ENCODE results near the gene MIF4GD. TPM values are rescaled to one million over a fixed set of nuclear protein-coding genes. Genes with fewer than 3 reads are reported as not detected.

Gene MIF4GD
- total RNA-seq, 6 experiments from 2014 or later = 7.3 to 21.9 (median 8.2) TPM

DNA sequence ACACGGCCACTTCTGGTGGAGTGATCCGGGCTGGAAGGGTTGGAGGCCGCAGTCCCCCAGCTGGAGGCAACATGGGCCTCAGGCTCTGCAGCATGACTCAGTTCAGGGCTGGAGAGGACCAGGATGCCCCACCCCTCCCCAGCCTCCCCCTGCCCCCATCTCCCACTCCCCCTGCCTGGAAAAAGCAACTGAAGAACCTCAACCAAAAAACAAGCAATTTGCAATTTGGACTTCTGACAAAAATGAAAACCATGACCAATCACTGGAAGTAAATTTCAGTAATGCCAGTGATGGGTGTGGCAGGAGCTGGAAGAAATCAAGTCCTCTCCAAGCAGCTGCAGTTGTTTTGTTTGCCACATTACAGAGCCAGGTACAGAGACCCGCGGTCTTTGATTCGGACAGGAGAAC, 6.6 kb upstream of the MIF4GD start:
- WGBS (ENCODE audit: insufficient coverage, low coverage, low lambda C conversion rate, missing lambda C conversion rate) = 89% methylated on average over 6 of the region's 6 CpGs

GRCh38 chr17:75273977-75274708, 3.1 kb upstream of the MIF4GD start:
- ATAC-seq (no peak), DNase-seq (no peak)
- Histone ChIP-seq H3K4me1 (peaks cover 0 to 15% (median 6%) of the 10 kb centered on the region in 4 donors), H3K4me3 (no peak overlapping the region), H3K27me3 (no peaks in the 10 kb centered on the region), H3K36me3 (peaks cover 0 to 7% (median 0%) of the 10 kb centered on the region in 4 donors), H3K27ac (no peak overlapping the region), H3K9me3 (no peaks in the 10 kb centered on the region)
- intact Hi-C loops (cut with DNase I) = loop anchor here in 1 of 2 donors (10.0 kb wide), 1 partner anchor 141 kb away; no protein-coding TSS in a partner anchor
- TF ChIP-seq POLR2A (IDR thresholded peaks at IDR 0.05) = no peak
- TF ChIP-seq, protein P1, sequence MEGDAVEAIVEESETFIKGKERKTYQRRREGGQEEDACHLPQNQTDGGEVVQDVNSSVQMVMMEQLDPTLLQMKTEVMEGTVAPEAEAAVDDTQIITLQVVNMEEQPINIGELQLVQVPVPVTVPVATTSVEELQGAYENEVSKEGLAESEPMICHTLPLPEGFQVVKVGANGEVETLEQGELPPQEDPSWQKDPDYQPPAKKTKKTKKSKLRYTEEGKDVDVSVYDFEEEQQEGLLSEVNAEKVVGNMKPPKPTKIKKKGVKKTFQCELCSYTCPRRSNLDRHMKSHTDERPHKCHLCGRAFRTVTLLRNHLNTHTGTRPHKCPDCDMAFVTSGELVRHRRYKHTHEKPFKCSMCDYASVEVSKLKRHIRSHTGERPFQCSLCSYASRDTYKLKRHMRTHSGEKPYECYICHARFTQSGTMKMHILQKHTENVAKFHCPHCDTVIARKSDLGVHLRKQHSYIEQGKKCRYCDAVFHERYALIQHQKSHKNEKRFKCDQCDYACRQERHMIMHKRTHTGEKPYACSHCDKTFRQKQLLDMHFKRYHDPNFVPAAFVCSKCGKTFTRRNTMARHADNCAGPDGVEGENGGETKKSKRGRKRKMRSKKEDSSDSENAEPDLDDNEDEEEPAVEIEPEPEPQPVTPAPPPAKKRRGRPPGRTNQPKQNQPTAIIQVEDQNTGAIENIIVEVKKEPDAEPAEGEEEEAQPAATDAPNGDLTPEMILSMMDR (IDR thresholded peaks at IDR 0.05) = no peak
- WGBS (ENCODE audit: insufficient coverage, low coverage, low lambda C conversion rate, missing lambda C conversion rate) = 71% methylated on average over 7 of the region's 7 CpGs

More for the DNA sequence above, 6.6 kb upstream of the MIF4GD start:
- no peak for ATAC-seq
- Histone ChIP-seq H3K27ac (no peak overlapping the region), H3K9me3 (no peaks in the 10 kb centered on the region), H3K4me3 (no peak overlapping the region), H3K4me1 (no peaks in the 10 kb centered on the region), H3K27me3 (no peaks in the 10 kb centered on the region), H3K36me3 (peaks cover 0 to 7% (median 0%) of the 10 kb centered on the region in 4 donors)
- TF ChIP-seq, protein P1 (IDR thresholded peaks at IDR 0.05) = no peak
- TF ChIP-seq POLR2A (IDR thresholded peaks at IDR 0.05) = no peak
- intact Hi-C loops (cut with DNase I) = loop anchor here in 1 of 2 donors (10.0 kb wide), 1 partner anchor 137 kb away; no protein-coding TSS in a partner anchor
- DNase-seq = no peak

DNA sequence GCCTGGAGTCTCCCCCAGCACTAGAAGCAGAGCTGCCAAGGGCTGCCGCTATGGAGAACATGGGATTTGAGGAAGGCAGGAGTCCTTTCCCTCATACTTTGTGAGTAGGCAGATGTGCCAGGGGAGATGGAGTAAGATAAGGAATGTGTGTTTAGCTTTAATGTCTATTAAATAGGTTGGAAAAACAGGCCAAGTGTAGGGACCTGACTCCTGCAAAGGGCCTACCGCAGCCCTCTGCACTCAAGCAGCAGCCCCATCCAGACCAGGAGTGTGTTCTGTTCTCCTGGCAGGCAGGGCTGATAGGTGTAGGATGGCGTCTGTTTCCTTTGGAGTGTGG, 1.8 kb upstream of the MIF4GD start:
- ATAC-seq (no peak), DNase-seq (no peak)
- no peaks in the 10 kb centered on the region for H3K9me3 ChIP-seq
- H3K27me3 ChIP-seq = no peaks in the 10 kb centered on the region
- peaks cover 0 to 3% (median 0%) of the 10 kb centered on the region in 4 donors for H3K36me3 ChIP-seq
- H3K27ac ChIP-seq = no peak overlapping the region
- intact Hi-C loops (cut with DNase I) = loop anchor here in 1 of 2 donors (10.0 kb wide), 1 partner anchor 142 kb away; no protein-coding TSS in a partner anchor
- TF ChIP-seq, protein P1 (IDR thresholded peaks at IDR 0.05) = no peak
- no peak for TF ChIP-seq POLR2A (IDR thresholded peaks at IDR 0.05)
- peaks cover 0 to 15% (median 6%) of the 10 kb centered on the region in 4 donors for H3K4me1 ChIP-seq
- WGBS (ENCODE audit: insufficient coverage, low coverage, low lambda C conversion rate, missing lambda C conversion rate) = 61% methylated on average over 2 of the region's 3 CpGs
- H3K4me3 ChIP-seq = no peak overlapping the region

DNA sequence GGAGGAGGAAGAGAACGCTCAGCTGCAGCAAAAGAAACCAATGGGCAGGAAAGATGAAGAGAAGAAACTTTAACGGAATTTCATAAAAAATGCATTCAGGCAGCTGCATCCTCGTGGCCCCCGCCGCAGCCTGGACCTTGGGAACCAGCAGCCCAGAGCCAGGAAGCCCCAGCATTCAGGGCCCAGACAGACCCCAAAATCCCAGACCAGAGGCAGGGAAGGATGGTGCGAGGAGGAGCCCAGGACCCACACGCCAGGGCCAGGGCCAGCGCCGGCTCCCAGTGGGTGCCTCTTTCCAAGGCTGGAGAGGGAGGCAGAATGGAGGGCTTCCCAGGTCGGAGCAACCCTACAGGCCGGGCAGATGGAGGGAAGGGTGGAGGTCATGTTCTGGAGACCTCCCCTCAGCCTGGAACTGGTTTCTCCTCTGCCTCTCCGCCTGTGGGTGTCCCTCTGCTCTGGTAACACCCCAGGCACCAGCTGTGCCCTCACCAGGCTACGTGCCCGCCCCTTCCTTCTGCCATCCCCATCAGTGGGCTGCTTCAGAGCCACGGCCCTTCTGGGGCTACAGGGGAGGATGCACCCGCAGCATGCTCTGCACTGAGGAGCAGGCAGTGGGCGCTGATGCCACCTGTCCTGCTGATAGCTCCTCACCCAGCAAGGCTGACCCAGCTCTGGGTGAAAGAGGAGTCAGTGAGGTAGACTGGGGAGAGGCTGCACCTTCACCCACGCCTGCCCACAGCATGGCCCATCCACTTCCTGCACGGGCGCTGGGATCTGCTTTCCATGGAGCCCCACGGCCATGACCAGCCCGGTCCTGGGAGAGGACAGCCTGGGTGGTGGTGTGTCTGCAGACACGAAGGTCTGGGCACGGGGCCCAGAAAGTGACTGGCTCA, 1.2 kb upstream of the MIF4GD start:
- ATAC-seq = no peak
- peaks cover 0 to 3% (median 0%) of the 10 kb centered on the region in 4 donors for H3K36me3 ChIP-seq
- H3K27me3 ChIP-seq = no peaks in the 10 kb centered on the region
- TF ChIP-seq POLR2A (IDR thresholded peaks at IDR 0.05) = no peak
- TF ChIP-seq, protein P1 (IDR thresholded peaks at IDR 0.05) = no peak
- intact Hi-C loops (cut with DNase I) = loop anchor here in 1 of 2 donors (10.0 kb wide), 1 partner anchor 143 kb away; no protein-coding TSS in a partner anchor
- no peaks in the 10 kb centered on the region for H3K9me3 ChIP-seq
- H3K4me1 ChIP-seq = peaks cover 0 to 15% (median 6%) of the 10 kb centered on the region in 4 donors
- peak overlapping the region; percentile 62 to 93 (median 86) for H3K4me3 ChIP-seq
- 6% methylated on average over 6 of the region's 24 CpGs for WGBS (ENCODE audit: insufficient coverage, low coverage, low lambda C conversion rate, missing lambda C conversion rate)
- no peak for DNase-seq
- H3K27ac ChIP-seq = peak overlapping the region in 1 of 3 donors; percentile 88
